Astrocyte of the hippocampus (primary cell): ENCODE data around the gene GNB1.
A peak's percentile ranks its signal among the peaks of the same experiment; 100 is the strongest.
"Not testable (repeated sequence)": the region's sequence is repeated elsewhere in the genome, so short reads cannot be mapped to it uniquely, and the experiment has no call there.

Source experiments
- DNase-seq: peaks from one replicate; pipeline ENCODE4 v3.0.0; 2011; ENCODE audit warnings: low read depth, low spot score

GNB1 gene

GRCh38 chr1:1891349-1892078 is 627 bp upstream of the GNB1 start:
- DNase-seq = peak; percentile 80

DNA sequence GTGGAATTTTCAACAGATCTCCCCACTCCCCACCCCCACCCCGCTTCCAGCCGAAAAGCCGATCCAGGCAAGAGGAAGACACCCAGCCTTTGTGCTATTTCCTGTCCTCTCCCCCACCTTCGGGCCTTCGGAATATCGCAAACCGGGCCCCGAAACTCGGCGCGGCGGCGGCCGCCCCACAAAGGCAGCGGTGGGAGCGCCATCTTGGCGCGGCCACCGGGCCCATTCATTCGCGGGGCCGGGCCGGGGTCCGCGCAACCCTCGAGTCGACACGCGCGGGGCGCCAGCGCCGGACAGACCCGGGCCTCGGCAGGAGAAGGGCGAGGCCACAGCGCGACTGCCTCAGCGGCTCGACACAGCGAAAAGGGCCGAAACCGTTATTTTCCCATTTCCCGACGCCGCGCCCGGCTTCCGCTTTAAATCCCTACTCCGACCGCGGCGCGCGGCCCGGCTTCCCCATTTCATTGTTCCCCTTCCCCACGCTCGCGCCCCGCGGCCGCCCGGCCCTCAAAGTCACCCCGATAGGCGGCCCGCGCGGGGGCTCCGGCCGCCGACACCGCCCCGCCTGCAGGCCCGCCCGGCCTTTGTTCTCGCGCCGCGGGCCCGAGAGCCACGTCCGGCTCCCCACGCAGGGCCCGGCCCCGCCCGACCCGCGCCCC is 911 bp downstream of the GNB1 start:
- DNase-seq = peak; percentile 55

GRCh38 chr1:1889090-1889750 is 1.7 kb downstream of the GNB1 start:
- DNase-seq = no peak

GRCh38 chr1:1883890-1884289 is 7.0 kb downstream of the GNB1 start:
- DNase-seq = not testable (repeated sequence)

DNA sequence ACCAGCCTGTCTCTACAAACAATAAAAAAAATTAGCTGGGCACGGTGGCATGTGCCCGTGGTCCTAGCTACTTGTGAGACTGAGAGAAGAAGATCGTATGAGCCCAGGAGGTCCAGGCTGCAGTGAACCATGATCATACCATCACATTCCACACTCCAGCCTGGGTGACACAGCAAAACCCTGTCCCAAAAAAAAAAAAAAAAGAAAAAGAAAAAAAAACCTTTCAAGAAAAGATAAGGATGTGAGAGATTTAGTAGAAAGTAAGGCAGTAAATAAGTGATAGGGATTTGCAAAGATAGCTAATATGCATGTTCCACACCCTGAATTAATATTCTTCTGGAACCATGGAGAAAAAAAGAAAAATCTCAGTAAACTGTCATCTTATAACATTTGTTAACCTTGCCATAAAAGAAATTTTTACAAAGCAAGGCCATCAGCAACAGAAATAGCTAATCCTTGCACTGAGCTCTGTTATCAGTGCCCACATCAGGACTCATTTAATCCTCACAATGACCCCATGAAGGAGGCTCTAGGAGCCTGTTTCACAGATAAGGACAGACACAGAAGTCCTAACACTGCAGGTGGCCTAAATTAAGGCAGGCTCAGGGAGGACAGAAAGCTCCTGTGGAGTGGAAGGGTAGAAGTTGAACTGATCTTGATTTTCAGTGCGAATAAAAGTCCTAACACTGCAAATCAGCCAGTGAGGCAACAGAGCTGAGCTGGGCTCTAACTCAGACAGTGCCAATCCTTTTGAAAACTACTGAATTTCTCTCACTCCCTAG is 7.6 kb downstream of the GNB1 start:
- DNase-seq = peak; percentile 34

DNA sequence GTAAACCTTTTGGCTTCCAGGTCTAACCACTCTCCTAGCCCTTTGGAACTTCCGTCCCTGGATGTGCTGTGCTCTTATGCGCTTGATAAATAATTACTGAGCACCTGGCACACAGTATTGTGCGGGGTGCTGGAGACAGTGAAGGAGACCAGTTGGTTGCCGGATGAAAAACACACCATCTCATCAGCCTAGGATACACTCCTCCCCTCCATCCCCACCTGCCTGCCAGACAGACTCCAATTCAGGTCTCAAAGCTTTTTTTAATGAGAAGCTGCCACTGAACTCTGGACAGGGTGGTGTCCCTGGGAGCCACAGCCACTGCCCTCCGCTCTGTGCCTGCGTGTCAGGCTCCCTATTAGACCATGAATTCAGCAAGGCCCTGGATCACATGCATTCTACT is 9.2 kb downstream of the GNB1 start:
- DNase-seq = no peak

GRCh38 chr1:1880617-1881312 is 10.1 kb downstream of the GNB1 start:
- DNase-seq = no peak

- no peak for DNase-seq
Measured at GRCh38 chr1:1879942-1880341, 10.9 kb downstream of the GNB1 start.

GRCh38 chr1:1877865-1878436 is 12.9 kb downstream of the GNB1 start:
- no peak for DNase-seq

DNA sequence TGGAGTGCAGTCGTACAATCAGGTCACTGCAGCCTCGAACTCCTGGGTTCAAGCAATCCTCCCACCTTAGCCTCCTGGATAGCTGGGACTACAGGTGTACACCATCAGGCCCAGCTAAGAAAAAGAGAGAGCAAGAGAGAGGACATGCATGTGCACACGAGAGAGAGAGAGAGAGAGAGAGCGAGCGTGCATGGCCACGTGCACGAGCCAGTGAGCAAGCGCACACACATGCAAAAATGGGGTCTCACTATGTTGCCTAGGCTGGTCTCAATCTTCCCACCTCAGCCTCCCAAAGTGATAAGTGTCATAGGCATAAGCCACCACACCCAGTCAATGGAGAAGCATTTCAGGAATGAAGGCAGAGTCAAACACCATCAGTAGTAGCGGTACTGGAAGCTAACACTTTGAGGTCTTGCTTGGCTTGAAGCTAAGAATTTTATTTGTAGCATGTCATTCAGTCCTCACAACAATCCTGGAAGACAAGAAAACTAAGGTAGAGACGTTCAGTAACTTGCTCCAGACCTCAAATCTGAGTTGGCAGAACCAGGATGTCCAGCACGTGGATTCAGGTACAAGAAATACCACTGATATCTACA is 14.5 kb downstream of the GNB1 start:
- peak; percentile 73 for DNase-seq

GRCh38 chr1:1875932-1876331 is 15.0 kb downstream of the GNB1 start:
- DNase-seq = no peak

GRCh38 chr1:1874901-1875300 is 16.0 kb downstream of the GNB1 start:
- DNase-seq = no peak

- DNase-seq = peak; percentile 28
Measured at GRCh38 chr1:1873186-1873585, 17.7 kb downstream of the GNB1 start.

GRCh38 chr1:1872329-1872994 is 18.4 kb downstream of the GNB1 start:
- no peak for DNase-seq

DNA sequence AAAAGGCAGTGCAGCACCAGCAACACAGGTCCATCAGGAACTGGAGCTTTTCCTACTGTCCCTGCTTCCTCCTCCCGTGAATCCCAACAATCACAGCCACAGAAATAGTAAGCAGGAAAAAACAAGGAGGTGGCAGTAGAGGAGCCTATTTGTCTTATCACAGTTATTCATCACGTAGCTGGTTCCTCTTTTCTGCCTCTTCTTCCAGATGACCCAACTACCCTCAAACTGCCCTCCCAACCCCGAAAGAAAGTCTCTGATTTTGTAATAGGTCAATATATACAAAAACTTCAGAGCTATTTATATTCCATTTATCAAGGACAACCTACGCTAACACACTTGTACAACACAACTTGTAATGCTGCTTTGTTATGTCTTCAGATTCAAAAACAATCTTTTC is 21.4 kb downstream of the GNB1 start:
- no peak for DNase-seq

DNA sequence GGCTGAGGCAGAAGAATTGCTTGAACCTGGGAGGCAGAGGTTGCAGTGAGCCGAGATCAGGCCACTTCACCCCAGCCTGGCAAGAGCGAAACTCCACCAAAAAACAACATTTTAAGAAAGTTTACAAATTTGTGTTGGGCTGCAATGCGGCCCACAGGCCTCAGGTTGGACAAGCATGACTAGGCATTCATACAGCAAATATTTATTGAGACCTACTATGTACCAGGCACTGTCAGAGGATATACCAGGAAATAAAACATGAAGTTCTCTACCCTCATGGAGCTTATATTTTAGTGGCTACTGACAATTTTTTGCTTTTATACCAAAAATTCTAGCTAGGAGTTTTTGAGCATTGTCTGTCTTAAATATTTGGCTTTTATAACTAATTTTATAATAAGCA is 23.7 kb downstream of the GNB1 start:
- no peak for DNase-seq

GRCh38 chr1:1862905-1863547 is 27.9 kb downstream of the GNB1 start:
- DNase-seq = peak; percentile 26

DNA sequence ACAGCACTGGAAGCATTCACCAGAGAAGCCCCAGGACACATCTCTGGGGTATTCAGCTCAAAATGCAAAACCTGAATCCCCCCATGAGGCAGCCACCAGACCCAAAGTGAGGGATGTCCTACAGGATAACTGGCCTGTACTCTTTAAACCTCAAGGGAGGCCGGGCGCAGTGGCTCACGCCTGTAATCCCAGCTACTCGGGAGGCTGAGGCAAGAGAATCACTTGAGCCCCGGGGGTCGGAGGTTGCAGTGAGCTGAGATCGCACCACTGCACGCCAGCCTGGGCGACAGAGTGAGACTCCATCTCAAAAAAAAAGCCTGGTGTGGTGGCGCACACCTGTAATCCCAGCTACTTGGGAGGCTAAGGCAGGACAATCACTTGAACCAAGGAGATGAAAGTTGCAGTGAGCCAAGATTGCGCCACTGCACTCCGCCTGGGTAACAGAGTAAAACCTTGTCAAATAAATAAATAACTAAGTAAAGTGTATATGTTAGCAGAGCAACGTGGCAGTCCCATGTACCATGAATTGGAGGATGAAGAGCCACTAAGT is 29.1 kb downstream of the GNB1 start:
- not testable (repeated sequence) for DNase-seq

DNA sequence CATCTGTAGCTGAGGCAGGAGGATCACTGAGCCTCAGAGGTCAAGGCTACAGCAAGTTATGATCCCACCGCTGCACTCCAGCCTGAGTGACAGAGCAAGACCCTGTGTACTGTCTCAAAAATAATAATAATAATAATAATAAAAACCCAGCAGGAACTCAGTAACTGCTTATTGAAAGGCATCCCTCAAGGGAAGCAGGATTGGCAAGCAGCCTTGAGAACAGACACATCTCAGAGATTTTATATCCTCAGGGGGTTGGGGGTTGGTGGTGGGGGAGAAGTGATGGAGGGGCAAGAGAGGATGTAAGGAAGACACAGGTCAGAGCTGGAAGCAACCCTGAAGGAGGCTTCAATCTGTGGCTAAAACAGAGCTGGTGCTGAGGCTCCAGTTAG is 29.6 kb downstream of the GNB1 start:
- no peak for DNase-seq
